Measurements from ENCODE around the gene RARRES1.

DNA sequence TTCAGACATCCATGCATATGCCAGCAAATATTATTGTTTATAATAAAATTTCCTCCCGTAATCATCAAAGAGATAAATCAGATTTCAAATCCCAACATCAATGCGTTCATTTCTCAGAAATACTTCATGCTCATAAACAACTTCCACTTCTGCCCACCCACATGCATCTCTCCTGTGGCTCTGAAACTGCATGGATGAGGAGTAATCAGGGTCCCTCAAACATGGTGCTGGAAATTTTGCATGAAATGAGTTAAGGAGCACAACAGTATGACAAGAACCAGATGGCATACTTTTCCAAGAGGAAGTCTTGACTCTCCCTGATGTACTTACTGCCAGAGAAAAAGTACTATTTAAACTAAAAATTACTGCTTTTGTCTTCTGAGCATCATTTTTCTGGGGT, 42.7 kb upstream of the RARRES1 start:
- TF ChIP-seq POLR2A (IDR thresholded peaks at IDR 0.05) (no peak), POLR2AphosphoS5 (IDR thresholded peaks at IDR 0.05) (no peak)
- TF ChIP-seq, protein P1, sequence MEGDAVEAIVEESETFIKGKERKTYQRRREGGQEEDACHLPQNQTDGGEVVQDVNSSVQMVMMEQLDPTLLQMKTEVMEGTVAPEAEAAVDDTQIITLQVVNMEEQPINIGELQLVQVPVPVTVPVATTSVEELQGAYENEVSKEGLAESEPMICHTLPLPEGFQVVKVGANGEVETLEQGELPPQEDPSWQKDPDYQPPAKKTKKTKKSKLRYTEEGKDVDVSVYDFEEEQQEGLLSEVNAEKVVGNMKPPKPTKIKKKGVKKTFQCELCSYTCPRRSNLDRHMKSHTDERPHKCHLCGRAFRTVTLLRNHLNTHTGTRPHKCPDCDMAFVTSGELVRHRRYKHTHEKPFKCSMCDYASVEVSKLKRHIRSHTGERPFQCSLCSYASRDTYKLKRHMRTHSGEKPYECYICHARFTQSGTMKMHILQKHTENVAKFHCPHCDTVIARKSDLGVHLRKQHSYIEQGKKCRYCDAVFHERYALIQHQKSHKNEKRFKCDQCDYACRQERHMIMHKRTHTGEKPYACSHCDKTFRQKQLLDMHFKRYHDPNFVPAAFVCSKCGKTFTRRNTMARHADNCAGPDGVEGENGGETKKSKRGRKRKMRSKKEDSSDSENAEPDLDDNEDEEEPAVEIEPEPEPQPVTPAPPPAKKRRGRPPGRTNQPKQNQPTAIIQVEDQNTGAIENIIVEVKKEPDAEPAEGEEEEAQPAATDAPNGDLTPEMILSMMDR (IDR thresholded peaks at IDR 0.05 in 8 of 11, conservative IDR thresholded peaks at IDR 0.05 in 3 of 11), result no peak
